HFFc6 (cell line): ENCODE results near the gene RRP1B. TPM values are rescaled to one million over a fixed set of nuclear protein-coding genes. Genes with fewer than 3 reads are reported as not detected.
"Not testable (repeated sequence)": the region's sequence is repeated elsewhere in the genome, so short reads cannot be mapped to it uniquely, and the experiment has no call there.

Source experiments
- DNase-seq: peaks from one replicate; pipeline ENCODE4 v3.0.0-alpha.2; 2018
- H3K27ac Mint-ChIP-seq: 2 replicates; pipeline ENCODE4 v1.8.0; 2020; ENCODE audit warnings: mild to moderate bottlenecking, mixed read lengths
- H3K27me3 Mint-ChIP-seq: 2 replicates; pipeline ENCODE4 v1.8.0; 2021; ENCODE audit warnings: mild to moderate bottlenecking, moderate library complexity, mixed read lengths; ENCODE audit not compliant: insufficient read depth
- H3K36me3 Mint-ChIP-seq: 2 replicates; pipeline ENCODE4 v1.8.0; 2021; ENCODE audit warnings: low read depth, mixed read lengths
- H3K4me1 Mint-ChIP-seq: 2 replicates; pipeline ENCODE4 v1.8.0; 2020; ENCODE audit warnings: low read depth, mixed read lengths
- H3K4me3 Mint-ChIP-seq: 2 replicates; pipeline ENCODE4 v1.8.0; 2020; ENCODE audit warnings: mild to moderate bottlenecking, moderate library complexity, mixed read lengths
- H3K9me3 Mint-ChIP-seq: 2 replicates; pipeline ENCODE4 v1.8.0; 2020; ENCODE audit warnings: mild to moderate bottlenecking, mixed read lengths
- CTCF ChIP-seq: fragments of 200-600 bp; sonication (generic); IDR thresholded peaks from 2 replicates; pipeline ENCODE4 v1.5.0; 2021; ENCODE audit warnings: antibody characterized with exemption, mild to moderate bottlenecking
- long read RNA-seq: library from polyadenylated mRNA; unstranded; transcript quantifications from one replicate; pipeline ENCODE4 v2.0.0, GENCODE V29; 2019
- total RNA-seq, 6 experiments: library from RNA; stranded (reverse); fragmentation: NEBNext Ultra II Directional; extraction: Animal tissue kit (Norgen Biotek cat#: 25700); gene quantifications; 2 replicates in 1 of 6; 3 replicates in 5 of 6; pipeline ENCODE4 v1.2.3, GENCODE V29; 2021

The RRP1B gene
- total RNA-seq = 10 to 100 TPM; 26.9 to 34.4 (median 27.6) TPM
- long read RNA-seq, partial matches to known transcripts = 6 of 10 reads
- long read RNA-seq, other reads (novel, unspliced or antisense) = 4 of 10 reads

GRCh38 chr21:43659136-43660000 is at the start of gene RRP1B, which contains the start of gene HSF2BP:
Gene RRP1B, plus strand, starts transcription at chr21:43659560. Its CDS starts 105 bp downstream, at chr21:43659665.
Gene HSF2BP, minus strand, starts transcription at chr21:43659488. Its CDS starts 1,392 bp downstream, at chr21:43658096.
- Mint-ChIP-seq H3K36me3 (peaks cover 7% of the 10 kb centered on the region), H3K4me3 (peak within 1 kb of the TSS; percentile 99), H3K4me1 (peaks cover 35% of the 10 kb centered on the region), H3K9me3 (no peaks in the 10 kb centered on the region), H3K27me3 (no peaks in the 10 kb centered on the region), H3K27ac (peak within 1 kb of the TSS; percentile 89)
- TF ChIP-seq CTCF = no peak; the same call in 1 of the 2 replicates
- peak; percentile 65 for DNase-seq

GRCh38 chr21:43611598-43612369 is 47.6 kb upstream of the RRP1B start:
- no peak overlapping the region for H3K27ac Mint-ChIP-seq
- H3K36me3 Mint-ChIP-seq = peaks cover 5% of the 10 kb centered on the region; the same call in 1 of the 2 replicates
- no peaks in the 10 kb centered on the region for H3K9me3 Mint-ChIP-seq
- peak; percentile 73 for TF ChIP-seq CTCF
- DNase-seq = no peak
- H3K4me3 Mint-ChIP-seq = no peak overlapping the region
- peaks cover 35% of the 10 kb centered on the region for H3K4me1 Mint-ChIP-seq
- no peaks in the 10 kb centered on the region; the same call in 1 of the 2 replicates for H3K27me3 Mint-ChIP-seq

GRCh38 chr21:43613755-43614638 is 45.4 kb upstream of the RRP1B start:
- Mint-ChIP-seq H3K4me3 (no peak overlapping the region), H3K9me3 (no peaks in the 10 kb centered on the region), H3K27ac (no peak overlapping the region), H3K27me3 (no peaks in the 10 kb centered on the region; the same call in 1 of the 2 replicates), H3K4me1 (peaks cover 29% of the 10 kb centered on the region), H3K36me3 (no peaks in the 10 kb centered on the region)
- DNase-seq = no peak
- TF ChIP-seq CTCF = no peak

GRCh38 chr21:43614839-43615238 is 44.5 kb upstream of the RRP1B start:
- TF ChIP-seq CTCF = no peak
- Mint-ChIP-seq H3K4me3 (no peak overlapping the region), H3K9me3 (peaks cover 6% of the 10 kb centered on the region), H3K4me1 (peaks cover 22% of the 10 kb centered on the region), H3K27me3 (no peaks in the 10 kb centered on the region), H3K36me3 (peaks cover 2% of the 10 kb centered on the region), H3K27ac (no peak overlapping the region)
- DNase-seq = no peak

GRCh38 chr21:43616861-43617260 is 42.5 kb upstream of the RRP1B start:
- H3K9me3 Mint-ChIP-seq = peaks cover 16% of the 10 kb centered on the region

More at GRCh38 chr21:43616861-43617260, 42.5 kb upstream of the RRP1B start:
- Mint-ChIP-seq H3K4me1 (peaks cover 14% of the 10 kb centered on the region), H3K36me3 (peaks cover 12% of the 10 kb centered on the region)
- H3K27ac Mint-ChIP-seq, DNase-seq, H3K4me3 Mint-ChIP-seq, H3K27me3 Mint-ChIP-seq: not testable (repeated sequence)
